Endothelial cell of umbilical vein (primary cell): ENCODE measurements around the gene ZNF688. TPM values are rescaled to one million over a fixed set of nuclear protein-coding genes. Genes with fewer than 3 reads are reported as not detected.

Experiments
- BruUV-seq: library from RNA; stranded (reverse); fragments of 400-500 nt; replicated peaks from 2 replicates; lab custom pipeline; 2021; lab: Mats Ljungman, UMichigan
- CTCF ChIA-PET: fragments of 300-600, 350-600 bp; sonication (Branson Sonifier 250); formaldehyde crosslinking; loops from one replicate; lab custom pipeline; 2021; ENCODE audit warnings: antibody characterized with exemption, inconsistent platforms; lab: Charles Lee
- POLR2A ChIA-PET: fragments of 300-600, 350-600 bp; sonication (Branson Sonifier 250); formaldehyde crosslinking; loops from one replicate; lab custom pipeline; 2021; ENCODE audit warnings: antibody characterized with exemption, inconsistent platforms; lab: Charles Lee
- DNase-seq: peaks from one replicate; pipeline ENCODE4 v3.0.0-alpha.2; 2011; ENCODE audit warnings: low read depth, low spot score
- FAIRE-seq: peaks from 2 replicates; lab custom pipeline; 2011; peaks lifted over from hg19 to GRCh38; lab: Jason Lieb, UNC
- H2AFZ ChIP-seq: 2 replicates; pipeline ENCODE4 v1.6.0; 2012; ENCODE audit warnings: low read depth, low read length, control low read depth, inconsistent platforms
- H3K27ac ChIP-seq: 2 replicates; pipeline ENCODE4 v1.5.1; 2011; ENCODE audit warnings: low read depth, mild to moderate bottlenecking, control low read depth, low read length, moderate library complexity; ENCODE audit not compliant: insufficient read depth
- H3K27me3 ChIP-seq, 2 experiments: 2 replicates each; pipeline versions ENCODE4 v1.6.0 to v1.6.1; 2011; ENCODE audit warnings: low read length in 2 of 2, mixed read lengths in 1 of 2; ENCODE audit not compliant: control insufficient read depth in 2 of 2, insufficient read depth in 2 of 2
- H3K36me3 ChIP-seq, 2 experiments: 2 replicates in 1 of 2; 3 replicates in 1 of 2; pipeline ENCODE4 v1.5.1; 2011; ENCODE audit warnings: low read length in 2 of 2, mild to moderate bottlenecking in 1 of 2, moderate library complexity in 1 of 2; ENCODE audit not compliant: control insufficient read depth in 2 of 2, insufficient read depth in 2 of 2; ENCODE audit errors: extremely low read depth in 1 of 2
- H3K4me1 ChIP-seq: 3 replicates; pipeline ENCODE4 v1.5.1; 2011; ENCODE audit warnings: mild to moderate bottlenecking, low read length; ENCODE audit not compliant: control insufficient read depth, insufficient read depth; ENCODE audit errors: extremely low read depth
- H3K4me2 ChIP-seq: 2 replicates; pipeline ENCODE4 v1.6.1; 2011; ENCODE audit warnings: low read length, control low read depth, mixed read lengths; ENCODE audit not compliant: insufficient read depth
- H3K4me3 ChIP-seq, 3 experiments: fragments of 200-600 bp in 1 of 3; sonication (generic), shearing (Covaris generic) in 1 of 3; replicated peaks in 1 of 3; 2 replicates each; pipeline ENCODE4 v1.5.1; 2011 to 2016; ENCODE audit warnings: control low read depth in 3 of 3, low read length in 3 of 3, mild to moderate bottlenecking in 2 of 3, inconsistent platforms in 1 of 3, low read depth in 1 of 3, moderate library complexity in 1 of 3; ENCODE audit not compliant: insufficient read depth in 1 of 3
- H3K79me2 ChIP-seq: 2 replicates; pipeline ENCODE4 v1.6.0; 2012; ENCODE audit warnings: low read length, inconsistent platforms; ENCODE audit not compliant: control insufficient read depth, insufficient read depth
- H3K9ac ChIP-seq: replicated peaks from 2 replicates; pipeline ENCODE3; 2011; ENCODE audit warnings: low read length, control low read depth; ENCODE audit not compliant: insufficient read depth; ENCODE audit errors: extremely low read depth
- H3K9me1 ChIP-seq: replicated peaks from 3 replicates; pipeline ENCODE4 v1.6.0; 2011; ENCODE audit warnings: mild to moderate bottlenecking, low read length; ENCODE audit not compliant: control insufficient read depth, insufficient read depth; ENCODE audit errors: extremely low read depth
- H3K9me3 ChIP-seq: replicated peaks from 2 replicates; pipeline ENCODE4 v1.5.1; 2012; ENCODE audit warnings: low read length, inconsistent platforms; ENCODE audit not compliant: control insufficient read depth, insufficient read depth
- H4K20me1 ChIP-seq: replicated peaks from 2 replicates; pipeline ENCODE3; 2011; ENCODE audit warnings: mild to moderate bottlenecking, low read length; ENCODE audit not compliant: control insufficient read depth, insufficient read depth; ENCODE audit errors: extremely low read depth
- CTCF ChIP-seq, 2 donors: IDR thresholded peaks; 1 replicate in 1 of 2; 2 replicates in 1 of 2; pipeline ENCODE4 v1.5.1; 2011; ENCODE audit warnings: low read length in 2 of 2, mild to moderate bottlenecking in 2 of 2, moderate library complexity in 2 of 2, control low read depth in 1 of 2, inconsistent platforms in 1 of 2, low read depth in 1 of 2; ENCODE audit not compliant: insufficient read depth in 1 of 2; ENCODE audit errors: extremely low read depth in 1 of 2
- EZH2 ChIP-seq: IDR thresholded peaks from 2 replicates; pipeline ENCODE4 v1.6.1; 2012; ENCODE audit warnings: borderline replicate concordance, low read depth, mild to moderate bottlenecking, moderate library complexity, low read length, inconsistent platforms; ENCODE audit not compliant: severe bottlenecking
- FOS ChIP-seq: IDR thresholded peaks from 2 replicates; pipeline ENCODE4 v1.6.1; 2011; ENCODE audit warnings: mild to moderate bottlenecking, low read length, moderate library complexity, borderline replicate concordance; ENCODE audit not compliant: insufficient read depth
- GATA2 ChIP-seq: IDR thresholded peaks from 2 replicates; pipeline ENCODE4 v1.7.0; 2011; ENCODE audit warnings: low read depth, mild to moderate bottlenecking, moderate library complexity, mixed read lengths, low read length; ENCODE audit not compliant: insufficient read length, insufficient read depth
- MYC ChIP-seq: IDR thresholded peaks from one replicate; pipeline ENCODE4 v1.6.1; 2011; ENCODE audit warnings: mild to moderate bottlenecking, low read depth, low read length
- POLR2A ChIP-seq: IDR thresholded peaks from 2 replicates; pipeline ENCODE4 v1.6.1; 2012; ENCODE audit warnings: low read depth, mild to moderate bottlenecking, control low read depth, low read length
- POLR2AphosphoS5 ChIP-seq: IDR thresholded peaks from 2 replicates; pipeline ENCODE4 v1.6.1; 2012; ENCODE audit warnings: low read depth, mild to moderate bottlenecking, control low read depth, low read length, moderate library complexity; ENCODE audit not compliant: insufficient read depth
- dilution Hi-C: fragments of 300-500 bp; cut with MboI; formaldehyde crosslinking; loops from one replicate; pipeline ENCODE4 v1.15.0; 2019; ENCODE audit warnings: low sequenced_read_pairs; ENCODE audit not compliant: extremely low pct_ligation_motif_present
- intact Hi-C: fragments of 100-400 bp; cut with micrococcal nuclease; formaldehyde crosslinking; loops from one replicate; pipeline ENCODE4 v1.10.0; 2022
- polyA plus RNA-seq, 4 experiments: library from polyadenylated mRNA; depleted of rRNA in 3 of 4; stranded (reverse) in 3 of 4; unstranded in 1 of 4; fragments of >200 nt; gene quantifications; 2 replicates each; pipeline versions ENCODE4 v1.2.1 to v1.2.3, GENCODE V29; 2011 to 2012; ENCODE audit warnings: missing spikeins in 1 of 4
- total RNA-seq: library from RNA; stranded (reverse); gene quantifications from 2 replicates; pipeline ENCODE4 v1.2.3, GENCODE V29; 2021

The ZNF688 gene
- total and polyA plus RNA-seq, 2 donors (not counting 3 experiments of a cell fraction or from before 2014, with no cell fraction given): 5.4 to 10.9 TPM

GRCh38 chr16:30603945-30604315, 32.4 kb upstream of the ZNF688 start:
- Histone ChIP-seq H3K9me3 (no peaks in the 10 kb centered on the region), H3K36me3 (peaks cover 0 to 22% of the 10 kb centered on the region in 2 experiments), H3K9ac (no peak overlapping the region), H3K27me3 (no peaks in the 10 kb centered on the region), H3K79me2 (no peaks in the 10 kb centered on the region), H3K4me3 (no peak overlapping the region), H3K27ac (no peak overlapping the region), H3K9me1 (no peaks in the 10 kb centered on the region), H4K20me1 (no peaks in the 10 kb centered on the region), H3K4me2 (no peak overlapping the region), H2AFZ (no peak overlapping the region), H3K4me1 (no peaks in the 10 kb centered on the region)
- no peak for DNase-seq
- intact Hi-C loops: no loop called here
- BruUV-seq: no TSS peak
- POLR2A ChIA-PET: no interaction called here
- dilution Hi-C loops: no loop called here
- TF ChIP-seq POLR2AphosphoS5 (no peak), EZH2 (no peak), MYC (no peak), GATA2 (no peak), POLR2A (no peak), FOS (no peak), CTCF (IDR thresholded peaks at IDR 0.05; ENCODE audit: extremely low read depth in 1 of 2, insufficient read depth in 1 of 2, low read depth in 1 of 2, low read length in 2 of 2) (no peak)
- CTCF ChIA-PET: interaction anchor here (0.9 kb wide), 1 partner anchor 174 kb away, joined by 3 read pairs; the partner anchor contains the start of gene DCTPP1
- no peak for FAIRE-seq
